ENCODE results near the gene SYT7. TPM values are rescaled to one million over a fixed set of nuclear protein-coding genes. Genes with fewer than 3 reads are reported as not detected.

The SYT7 gene
- total and polyA plus RNA-seq, 2 of the 8 experiments (the other 6 are each of a cell fraction or from before 2014, with no cell fraction given), result 9.6 to 10.5 TPM

- H3K23ac ChIP-seq (ENCODE audit: insufficient read length), result no peak overlapping the region
- H3K56ac ChIP-seq (replicated peaks; ENCODE audit: insufficient read length, low read depth, low read length), result no peak overlapping the region
- FAIRE-seq (no peak), DNase-seq (ENCODE audit: low read depth in 1 of 2, low spot score in 2 of 2) (no peak)
- H2BK15ac ChIP-seq (ENCODE audit: low read length), result no peak overlapping the region; the same call in 1 of the 2 replicates
- WGBS, 2 experiments (ENCODE audit: extremely low coverage in 1 of 2, insufficient coverage in 1 of 2, insufficient read length in 1 of 2, insufficient replicate concordance in 2 of 2, low coverage in 1 of 2, low lambda C conversion rate in 2 of 2, missing lambda C conversion rate in 1 of 2), result 86% methylated on average over 7 of the region's 10 CpGs; no CpG with 5 or more reads in 1 of the 2 experiments
- no peaks in the 10 kb centered on the region for H3K9me3 ChIP-seq (ENCODE audit: insufficient read depth in 2 of 2, low read depth in 1 of 2, low read length in 1 of 2)
- 0 out of 4 replicates have a peak, but pooled peaks of 1 of the 2 experiments have one; percentile 1 for TF ChIP-seq RAD21 (IDR thresholded peaks at IDR 0.05 in 1 of 2, conservative IDR thresholded peaks at IDR 0.05 in 1 of 2; ENCODE audit: low read depth in 2 of 2, low read length in 2 of 2)
- no peak for TF ChIP-seq MAX (IDR thresholded peaks at IDR 0.05)
- H3K9ac ChIP-seq (replicated peaks in 1 of 4; ENCODE audit: extremely low read depth in 1 of 4, low read depth in 3 of 4, low read length in 3 of 4), result no peak overlapping the region
- H4K20me1 ChIP-seq (replicated peaks in 1 of 2; ENCODE audit: control insufficient read depth in 1 of 2, insufficient read depth in 2 of 2, low read length in 2 of 2), result peaks cover 0 to 2% of the 10 kb centered on the region in 2 experiments
- ChIA-PET POLR2A (ENCODE audit: partially characterized antibody) (interaction anchor here (0.8 to 2.6 kb wide), 2 partner anchors 34 to 68 kb away, joined by 3 to 12 read pairs; a partner anchor contains a TSS), CTCF (ENCODE audit: partially characterized antibody) (interaction anchor here (0.6 to 40.4 kb wide), 19 partner anchors 9 to 228 kb away, joined by 3 to 2106 read pairs (median 30); partner anchors contain the start of gene LRRC10B)
- H3K23me2 ChIP-seq (ENCODE audit: low read depth, low read length), result no peaks in the 10 kb centered on the region
- no peak overlapping the region for H3K27ac ChIP-seq (ENCODE audit: low read depth, low read length)
- H3K27me3 ChIP-seq (replicated peaks in 1 of 4; ENCODE audit: control insufficient read depth in 3 of 4, extremely low read depth in 1 of 4, insufficient read depth in 3 of 4, low read length in 3 of 4), result peaks cover 0 to 6% (median 4%) of the 10 kb centered on the region in 4 experiments; a peak in 5 of 7 replicates
- no peak overlapping the region; a peak in 1 of 4 replicates for H3K4me2 ChIP-seq (ENCODE audit: insufficient read depth in 1 of 2, low read depth in 2 of 2, low read length in 2 of 2)
- peak overlapping the region; percentile 17 for H4K91ac ChIP-seq (replicated peaks; ENCODE audit: insufficient read length, low read length)
- H3K14ac ChIP-seq (ENCODE audit: insufficient read length), result no peak overlapping the region
- H3K36me3 ChIP-seq (ENCODE audit: control insufficient read depth in 2 of 4, insufficient read depth in 4 of 4, low read length in 3 of 4), result no peaks in the 10 kb centered on the region
- no peak overlapping the region for H2AFZ ChIP-seq (ENCODE audit: low read length)
- peaks cover 0 to 41% (median 27%) of the 10 kb centered on the region in 4 experiments; a peak in 6 of 7 replicates for H3K4me1 ChIP-seq (replicated peaks in 1 of 4; ENCODE audit: control insufficient read depth in 3 of 4, insufficient read depth in 4 of 4, low read length in 3 of 4)
- no peak overlapping the region for H2AK5ac ChIP-seq (ENCODE audit: low read depth, low read length)
- H3K79me1 ChIP-seq (ENCODE audit: low read depth, low read length), result no peaks in the 10 kb centered on the region
- H2BK20ac ChIP-seq (ENCODE audit: low read length), result no peak overlapping the region
- H3K4ac ChIP-seq (replicated peaks; ENCODE audit: insufficient read length, low read depth, low read length), result peak overlapping the region; percentile 69
- no peak overlapping the region for H2BK12ac ChIP-seq (ENCODE audit: low read depth, low read length)
- no peak overlapping the region for H3K18ac ChIP-seq (ENCODE audit: extremely low read depth, low read length)
- H2BK5ac ChIP-seq (ENCODE audit: low read depth, low read length), result peak overlapping the region; percentile 44; the same call in 1 of the 2 replicates
- H2BK120ac ChIP-seq (replicated peaks; ENCODE audit: low read depth, low read length), result no peak overlapping the region
- H4K8ac ChIP-seq (ENCODE audit: extremely low read depth, insufficient read depth, low read length), result no peak overlapping the region
- no peak overlapping the region for H4K5ac ChIP-seq (ENCODE audit: insufficient read length, low read depth, low read length)
- no peaks in the 10 kb centered on the region for H3K79me2 ChIP-seq (ENCODE audit: control insufficient read depth in 1 of 2, insufficient read depth in 2 of 2, low read length in 2 of 2)
- no peak overlapping the region for H3K4me3 ChIP-seq (ENCODE audit: extremely low read depth in 1 of 4, insufficient read depth in 2 of 4, low read depth in 3 of 4, low read length in 4 of 4)
Measured at GRCh38 chr11:61515686-61516085, 65.2 kb downstream of the SYT7 start.

All from H1 (cell line).